Stimulated activated CD8-positive, alpha-beta memory T cell treated with anti-CD3 and anti-CD28 coated beads, Interleukin-7, amount 100 ng/mL, for 1 hour (primary cell): ENCODE measurements around the gene WHRN.

ENCODE experiments used
- DNase-seq, 2 donors: peaks; one replicate each; pipeline ENCODE4 v3.0.0-alpha.2; 2020; ENCODE audit warnings: low read depth in 2 of 2

The WHRN gene

DNA sequence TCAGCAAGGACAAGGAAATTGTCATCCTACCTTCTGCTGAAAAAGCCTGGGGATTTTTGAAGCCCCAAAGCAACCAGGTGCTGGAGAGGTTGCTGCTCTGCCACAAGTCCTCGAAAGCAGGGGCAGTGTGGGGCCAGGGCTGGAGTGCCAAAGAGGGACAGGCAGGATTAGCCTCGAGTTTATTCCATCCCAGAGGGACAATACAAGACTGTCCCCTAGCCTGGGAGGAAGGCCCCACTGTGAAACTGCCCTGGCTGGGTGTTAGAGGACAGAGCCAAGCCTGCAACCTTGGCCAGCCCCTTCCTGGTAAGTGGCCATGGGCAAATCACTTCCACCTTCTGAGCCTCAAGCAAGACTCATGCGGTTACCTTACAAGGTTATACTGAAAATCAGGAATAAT, 55.1 kb downstream of the WHRN start:
- no peak for DNase-seq

DNA sequence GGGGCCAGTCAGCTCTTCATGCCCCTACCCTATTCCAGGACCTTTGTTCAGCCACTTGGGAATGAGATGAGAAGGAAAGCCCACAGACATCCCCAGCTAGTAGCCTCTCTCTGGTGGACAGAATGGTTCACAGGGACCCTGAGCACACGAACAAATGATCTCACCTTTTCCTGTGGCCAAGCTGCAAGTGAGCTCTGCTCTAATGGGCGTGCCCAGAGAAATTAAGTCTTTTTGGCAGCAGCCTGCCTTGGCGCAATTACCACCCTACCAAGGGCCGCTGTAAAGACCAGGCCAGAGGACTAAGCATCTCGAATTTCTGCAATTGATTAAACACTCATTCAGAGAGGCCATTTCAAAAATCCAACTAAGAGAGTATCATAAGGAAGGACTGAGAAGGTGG, 56.0 kb downstream of the WHRN start:
- DNase-seq: no peak

DNA sequence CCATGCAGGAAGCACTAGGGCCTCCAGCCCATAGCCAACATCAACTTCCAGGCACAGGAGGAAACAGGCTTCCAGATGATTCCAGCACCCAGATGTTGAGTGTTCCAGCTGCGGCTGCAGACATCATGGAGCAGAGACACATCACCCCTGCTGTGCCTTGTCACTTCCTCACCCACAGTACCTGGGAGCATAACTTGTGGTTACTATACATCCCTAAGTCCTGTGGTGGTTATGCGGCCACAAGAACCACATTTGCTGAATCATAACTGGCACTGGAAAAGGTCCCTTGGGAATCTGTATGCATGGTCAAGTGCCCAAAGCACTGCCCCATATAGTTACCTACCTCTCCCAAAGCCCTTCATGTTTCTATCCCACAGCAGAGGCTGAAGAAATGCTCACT, 56.6 kb downstream of the WHRN start:
- DNase-seq: no peak

DNA sequence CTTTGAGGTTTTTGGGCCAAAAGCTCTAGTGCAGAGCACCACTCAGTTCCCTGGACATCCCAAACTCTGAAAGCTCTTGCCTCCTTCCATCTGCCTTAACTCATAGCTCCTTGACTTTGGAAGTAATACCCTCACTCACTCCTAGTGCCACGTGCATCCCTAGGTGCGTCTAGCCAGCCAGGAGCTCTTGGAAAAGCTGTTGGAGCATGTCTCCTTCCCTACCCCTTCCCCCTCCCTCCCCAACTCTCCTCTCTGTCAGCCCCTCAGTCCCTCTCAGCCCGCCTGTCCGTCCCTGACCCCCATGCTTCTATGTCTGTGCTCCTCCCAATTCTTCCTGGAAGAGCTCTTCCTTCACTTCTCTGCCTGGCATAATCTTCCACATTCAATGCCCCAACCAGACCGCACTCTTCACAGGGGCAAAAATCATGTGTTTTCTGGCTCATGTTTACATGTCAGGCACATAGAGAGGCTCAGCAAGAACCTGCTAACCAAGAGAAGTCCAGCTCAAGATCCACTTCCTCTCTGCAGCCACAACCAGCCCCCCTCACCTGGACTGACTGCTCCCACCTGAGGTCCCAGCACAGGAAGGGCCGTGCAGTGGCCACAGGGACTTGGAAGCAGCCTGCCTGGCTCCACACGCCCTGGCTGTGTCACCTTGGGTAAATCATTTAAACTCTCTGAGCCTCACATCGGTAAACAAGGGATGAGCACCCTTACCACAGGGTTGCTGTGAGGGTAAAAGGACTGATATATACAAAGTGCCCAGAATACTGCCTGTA, 58.4 kb downstream of the WHRN start:
- DNase-seq: no peak

DNA sequence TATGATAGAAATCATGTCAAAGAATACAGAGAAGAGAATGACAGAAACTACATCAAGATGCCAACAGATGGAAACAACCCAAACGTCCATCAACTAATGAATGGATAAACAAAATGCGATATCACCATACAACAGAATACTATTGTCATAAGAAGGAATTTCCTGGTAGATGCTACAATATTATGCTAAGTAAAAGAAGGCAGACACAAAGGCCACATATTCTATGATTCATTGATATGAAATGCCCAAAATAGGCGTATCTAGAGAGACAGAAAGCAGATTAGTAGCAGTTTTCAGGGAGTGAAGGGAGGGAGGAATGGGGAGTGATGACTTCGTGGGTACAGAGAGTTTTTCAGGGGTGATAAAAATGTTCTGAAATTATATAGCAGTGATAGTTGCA, 59.2 kb downstream of the WHRN start:
- DNase-seq: no peak

DNA sequence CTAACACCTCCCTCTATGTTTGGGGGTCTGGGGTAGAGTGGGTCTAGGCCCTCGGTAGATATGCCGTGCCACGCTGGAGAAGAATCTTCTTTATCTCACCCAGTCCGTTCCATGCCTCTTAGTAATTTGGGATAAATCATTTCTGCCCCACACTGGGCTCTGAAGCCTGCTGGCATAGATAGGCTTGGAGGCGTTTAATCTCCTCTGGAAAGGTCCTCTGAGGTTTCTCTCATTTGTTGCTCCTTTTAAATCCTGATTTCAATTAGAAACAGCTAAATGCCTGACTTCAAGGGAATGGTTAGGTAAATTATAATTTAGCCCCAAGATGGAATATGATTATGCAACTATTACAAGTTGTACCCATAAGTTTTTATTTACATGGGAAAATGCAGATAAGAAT, 59.7 kb downstream of the WHRN start:
- DNase-seq: no peak

DNA sequence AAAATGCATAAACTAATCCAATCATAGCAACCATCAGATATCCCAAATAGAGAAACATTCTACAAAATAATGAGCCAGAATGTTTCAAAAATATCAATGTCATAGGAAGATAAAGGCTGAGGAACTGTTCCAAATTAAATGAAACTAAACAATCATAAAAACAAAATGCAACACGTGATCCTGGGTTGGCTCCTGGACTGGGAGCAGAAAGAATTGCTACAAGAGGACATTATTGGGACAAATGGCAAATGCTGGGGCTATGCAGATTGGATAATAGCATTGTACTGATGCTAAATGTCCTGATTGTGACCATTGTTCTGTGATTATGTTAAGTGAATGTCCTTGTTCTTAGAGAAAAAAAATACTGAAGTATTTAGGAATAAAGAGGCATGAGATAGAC, 63.3 kb downstream of the WHRN start:
- DNase-seq: no peak

DNA sequence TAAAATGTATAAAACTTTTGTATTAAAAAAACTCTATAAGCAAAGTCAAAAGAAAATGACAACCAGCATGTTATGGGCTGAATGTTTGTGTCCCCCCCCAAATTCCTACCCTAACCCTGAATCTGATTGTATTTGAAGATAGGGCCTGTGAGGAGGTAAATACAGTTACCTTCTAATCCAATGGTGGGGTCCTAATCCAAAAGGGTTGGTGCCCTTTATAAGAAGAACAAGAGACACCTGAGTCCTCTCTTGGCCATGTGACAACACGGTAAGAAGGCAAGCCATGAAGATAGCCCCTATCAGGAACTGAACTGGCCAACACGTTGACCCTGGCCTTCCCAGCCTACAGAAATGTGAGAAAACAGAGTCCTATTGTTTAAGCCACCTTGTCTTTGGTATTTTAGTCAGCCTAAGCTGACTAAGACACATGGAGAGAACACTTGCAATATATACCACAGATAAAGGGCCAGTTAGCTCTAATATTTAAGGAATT, 67.8 kb downstream of the WHRN start:
- no peak for DNase-seq

DNA sequence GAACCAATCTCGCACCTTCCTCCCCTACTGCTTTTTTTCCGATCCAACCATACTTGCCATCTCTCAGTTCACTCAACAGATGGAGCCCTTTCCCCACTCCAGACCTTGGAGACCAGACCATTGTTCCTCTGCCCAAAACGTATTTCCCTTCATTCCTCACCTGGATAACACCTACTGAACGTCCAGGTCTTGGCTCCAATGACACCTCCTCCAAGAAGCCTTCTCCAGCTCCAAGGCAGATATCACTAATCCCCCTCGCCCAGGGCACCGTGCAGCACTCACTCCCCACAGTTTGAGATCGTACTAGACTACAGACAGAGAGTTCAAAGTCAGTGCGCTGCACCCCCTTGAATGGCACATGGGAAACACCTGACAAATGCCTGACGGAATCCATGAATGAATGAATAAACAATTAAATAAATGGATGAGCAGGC, 70.4 kb downstream of the WHRN start:
- no peak for DNase-seq

DNA sequence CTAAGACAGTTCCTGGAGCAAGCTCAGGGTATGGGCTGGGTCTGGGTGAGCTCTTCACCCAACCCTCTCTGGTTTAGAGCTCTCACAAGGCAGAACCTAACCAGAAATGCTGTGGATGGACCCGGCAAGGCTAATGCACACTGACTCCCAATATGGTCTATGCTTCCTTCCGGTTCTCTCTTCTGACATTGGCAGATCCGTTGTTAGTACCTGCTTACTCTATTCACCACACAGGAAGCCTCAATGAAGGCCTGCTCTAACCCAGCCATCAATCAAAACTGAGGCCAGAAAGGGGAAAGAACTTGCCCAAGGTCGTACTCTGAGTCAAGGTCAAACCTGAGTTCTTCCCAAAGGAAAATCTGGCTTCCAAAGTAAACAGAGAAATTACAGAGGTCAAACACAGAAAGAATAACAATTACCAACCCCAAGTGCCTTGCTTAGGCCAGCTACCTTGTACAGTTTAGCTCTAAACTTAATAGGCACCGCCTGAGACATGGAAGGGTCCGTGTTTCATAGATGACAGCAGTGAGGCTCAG, 71.5 kb downstream of the WHRN start:
- DNase-seq: no peak

DNA sequence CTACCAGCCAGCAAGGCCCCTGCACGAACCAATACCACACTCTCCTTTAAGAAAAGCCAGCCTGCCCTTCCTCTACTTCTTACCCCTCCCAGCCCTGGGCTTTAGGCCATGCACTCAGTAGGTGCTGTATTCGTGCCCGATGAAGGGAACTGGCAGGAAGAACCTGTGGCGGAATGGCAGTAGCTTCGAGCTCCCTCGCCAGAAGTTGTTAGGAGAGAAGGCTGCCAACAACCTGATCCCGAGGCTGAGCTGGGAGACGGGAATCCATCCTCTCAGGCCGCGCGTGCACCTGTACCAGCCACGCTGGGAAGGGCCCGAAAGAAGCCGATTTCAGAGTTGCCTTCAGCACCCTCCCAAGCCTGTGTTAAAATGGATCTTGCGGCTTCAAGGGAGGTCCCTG, 72.2 kb downstream of the WHRN start:
- no peak for DNase-seq

DNA sequence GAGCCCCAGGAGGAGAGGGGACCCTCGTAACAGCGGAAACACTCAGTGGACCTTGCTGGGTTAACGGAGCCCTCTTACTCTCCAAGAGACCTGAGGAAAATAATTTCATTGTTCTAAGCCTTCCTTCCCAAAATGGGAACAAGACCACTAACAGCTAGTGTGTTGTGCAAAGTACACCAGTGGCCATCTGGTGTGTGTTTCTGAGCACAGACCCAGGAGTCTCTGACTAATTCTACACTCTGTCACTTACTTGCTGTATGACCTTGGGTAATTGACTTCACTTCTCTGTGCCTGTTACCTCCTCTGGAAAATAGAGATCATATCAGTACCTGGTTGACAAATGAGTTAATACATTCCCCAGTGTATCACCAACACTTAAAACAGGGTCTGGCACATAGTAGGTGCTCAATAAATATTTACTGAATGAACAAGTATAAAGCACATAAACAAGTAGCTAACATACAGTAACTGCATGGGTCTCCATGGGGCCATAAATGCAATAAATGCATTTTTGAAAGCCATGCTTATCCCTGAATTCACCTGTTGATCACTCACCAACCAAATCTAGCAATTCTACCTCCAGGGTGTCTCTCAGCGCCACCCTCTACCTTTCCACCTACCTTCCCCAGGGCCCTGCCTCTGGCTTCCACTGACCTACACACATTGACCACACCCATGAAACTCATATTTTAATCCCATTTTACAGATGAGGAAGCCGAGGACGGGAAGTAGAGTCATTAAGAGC, 72.8 kb downstream of the WHRN start:
- no peak for DNase-seq

DNA sequence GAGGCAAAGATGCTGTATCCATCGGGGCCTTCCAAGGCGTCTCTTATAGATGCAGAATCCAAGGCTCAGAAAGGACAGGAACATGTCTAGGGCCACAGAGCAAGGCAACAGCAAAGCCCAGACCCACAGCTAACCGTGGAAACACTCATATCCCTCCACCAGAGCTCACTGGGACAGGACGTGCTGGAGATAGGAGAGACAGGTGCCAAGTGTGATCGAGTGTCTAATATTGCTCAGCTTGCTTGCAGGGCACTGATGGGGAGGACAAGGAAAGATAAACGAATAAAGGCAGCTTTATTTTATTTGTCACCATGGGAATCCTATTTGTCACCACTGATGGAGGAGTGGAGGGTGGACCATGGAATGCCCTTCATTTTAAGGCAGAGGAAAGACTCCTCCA, 73.5 kb downstream of the WHRN start:
- no peak for DNase-seq

DNA sequence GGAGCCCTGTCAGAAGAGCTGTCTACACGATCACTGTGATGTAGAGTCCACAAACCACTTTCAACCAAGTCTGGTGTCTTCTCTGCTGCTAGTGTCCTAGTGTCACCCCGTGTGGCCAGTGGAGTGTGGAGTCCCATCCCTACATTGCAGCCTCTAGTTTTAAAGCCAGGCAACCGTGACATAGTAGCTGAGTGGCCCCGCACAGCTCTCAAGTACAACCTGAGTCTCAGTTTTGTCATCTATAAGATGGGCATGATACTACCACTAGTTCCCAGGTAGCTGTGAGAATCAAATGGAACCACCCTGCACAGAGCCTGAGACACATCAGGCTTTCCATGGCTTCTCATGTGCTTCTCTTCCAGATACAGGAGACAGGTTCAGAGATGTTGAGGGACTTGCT, 74.3 kb downstream of the WHRN start:
- DNase-seq: no peak

DNA sequence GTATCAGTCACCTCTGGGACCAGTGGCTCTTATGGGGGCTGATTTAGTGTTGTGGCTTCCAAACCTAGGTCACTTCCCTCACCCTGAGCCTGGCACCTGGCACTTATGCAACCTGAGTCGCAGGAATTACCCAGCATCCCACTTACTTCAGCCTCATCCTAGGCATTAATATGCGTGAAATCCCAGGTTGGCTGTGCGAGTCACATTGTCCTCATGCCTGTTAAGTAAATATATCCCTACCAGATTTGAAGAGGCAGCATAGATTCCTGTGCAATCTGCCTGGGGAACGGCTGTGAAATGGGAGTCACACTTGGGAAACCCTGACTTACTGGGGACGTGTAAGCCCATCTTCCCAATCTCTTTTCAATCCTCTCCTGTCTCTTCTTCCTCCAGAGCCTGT, 74.8 kb downstream of the WHRN start:
- DNase-seq: no peak

DNA sequence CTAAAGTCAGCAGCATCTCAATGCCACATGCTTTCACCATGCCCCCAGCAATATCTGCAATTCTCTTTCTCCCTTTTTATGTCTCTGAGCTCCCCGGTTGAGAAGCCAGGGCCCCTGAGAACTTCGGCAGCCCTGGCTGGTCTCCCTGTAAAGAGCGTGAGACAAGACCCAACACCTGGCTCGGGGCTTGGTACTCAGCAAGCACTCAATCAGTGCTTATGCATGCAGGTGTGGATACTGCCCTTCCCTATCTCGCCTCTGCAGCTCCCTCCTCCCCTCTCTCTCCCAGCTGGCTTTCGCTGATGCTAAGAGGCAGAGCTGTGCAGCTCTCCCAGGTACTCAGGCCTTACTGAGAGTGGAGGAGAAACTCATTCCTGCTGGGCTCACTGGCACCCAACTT, 75.8 kb downstream of the WHRN start:
- DNase-seq: no peak

DNA sequence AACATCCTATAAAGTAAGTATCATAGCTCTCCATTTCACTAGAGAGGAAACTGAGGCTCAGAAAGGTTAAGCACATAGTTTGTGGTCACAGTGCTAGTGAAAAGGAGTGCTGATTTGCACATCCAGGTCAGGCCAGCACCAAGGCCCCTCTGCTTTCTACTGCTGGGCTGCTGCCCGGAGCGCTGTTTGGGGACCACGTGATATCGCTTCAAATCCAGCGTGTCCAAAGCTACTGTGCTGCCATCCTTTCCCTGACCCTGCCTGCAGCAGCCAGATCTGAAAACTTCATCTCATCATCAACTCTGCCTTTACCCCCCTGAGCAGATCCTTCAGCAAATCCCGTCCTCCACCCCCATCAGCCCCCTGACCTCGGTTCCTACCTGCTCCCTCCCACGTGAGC, 76.8 kb downstream of the WHRN start:
- no peak for DNase-seq

DNA sequence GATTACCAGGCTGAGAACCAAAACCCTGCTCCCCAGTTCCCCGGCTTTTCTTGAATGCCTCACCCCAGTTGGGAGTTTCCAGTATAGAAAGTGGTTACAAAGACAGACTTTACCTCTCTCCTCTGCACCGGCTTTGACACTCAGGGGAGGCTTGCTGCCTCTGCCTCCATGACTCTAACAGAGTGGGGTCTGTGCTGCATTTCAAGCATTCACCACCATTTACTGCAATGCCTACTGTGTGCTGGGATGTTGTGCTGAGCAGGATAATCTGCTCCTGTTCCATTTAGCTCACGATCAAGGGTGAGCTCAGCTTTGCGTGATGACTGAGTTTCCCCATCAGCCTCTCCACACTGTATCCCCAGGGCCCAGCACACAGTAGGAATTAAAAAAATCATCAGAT, 77.6 kb downstream of the WHRN start:
- DNase-seq: no peak

DNA sequence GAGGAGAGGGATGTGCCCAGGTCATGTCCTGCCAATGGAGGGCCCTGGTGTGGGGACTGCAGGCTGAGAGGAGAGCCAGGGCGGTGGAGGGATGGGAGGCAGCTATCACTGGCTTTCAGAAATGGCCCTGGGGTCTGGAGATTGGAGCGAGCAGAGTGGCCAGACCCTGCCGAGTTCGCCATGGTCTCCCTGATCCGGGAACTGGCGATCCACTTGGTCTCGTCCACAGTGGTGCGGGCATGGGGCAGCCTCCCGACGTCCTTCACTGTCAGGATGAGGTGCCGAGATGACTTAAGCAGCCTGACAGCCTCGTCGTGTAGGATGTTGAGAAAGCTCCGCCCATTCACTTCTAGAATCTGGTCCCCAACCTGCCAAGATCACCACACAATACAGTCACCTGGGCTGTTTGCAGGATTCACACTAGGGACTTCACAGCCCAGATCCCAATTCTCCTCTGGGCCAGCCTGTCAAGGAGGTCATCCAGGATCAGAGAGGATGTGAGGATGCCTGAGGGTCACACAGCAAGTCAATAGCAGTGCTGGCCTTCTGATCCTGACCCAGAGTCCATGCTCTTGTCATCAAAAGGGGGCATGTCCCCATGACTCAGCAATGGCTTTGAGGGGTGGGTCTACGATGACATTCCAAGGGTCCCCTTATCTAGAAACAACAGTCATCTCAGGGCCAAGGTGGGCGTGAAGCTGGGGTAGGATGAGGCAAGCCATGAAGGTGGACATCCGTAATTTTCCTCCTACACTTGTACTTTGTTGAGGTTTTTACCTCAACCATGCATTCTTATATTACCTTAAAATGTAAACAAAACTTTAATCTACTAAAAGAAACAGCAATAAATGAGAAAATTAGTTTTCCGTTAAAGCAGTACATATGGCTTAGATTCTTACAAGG, 79.0 kb downstream of the WHRN start:
- DNase-seq: no peak

DNA sequence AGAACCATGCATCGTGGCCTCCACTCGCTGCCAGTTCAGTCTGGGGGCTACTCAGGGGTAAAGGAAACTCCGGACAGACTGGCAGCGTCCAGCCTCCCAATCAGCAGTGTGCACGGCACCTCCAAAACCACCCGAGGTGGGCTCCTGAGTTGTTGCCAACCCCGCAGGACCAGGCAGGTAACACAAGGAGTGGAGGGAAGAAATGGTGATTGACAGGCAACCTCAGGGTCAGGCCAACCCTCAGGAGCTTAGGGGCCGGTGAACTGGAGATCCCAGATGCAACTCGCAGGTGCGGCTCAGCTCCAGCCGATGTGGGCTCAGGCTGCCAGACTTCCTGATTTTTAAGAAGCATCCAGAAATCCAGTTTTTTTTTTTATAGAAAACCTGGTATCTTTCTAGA, 80.1 kb downstream of the WHRN start:
- no peak for DNase-seq

DNA sequence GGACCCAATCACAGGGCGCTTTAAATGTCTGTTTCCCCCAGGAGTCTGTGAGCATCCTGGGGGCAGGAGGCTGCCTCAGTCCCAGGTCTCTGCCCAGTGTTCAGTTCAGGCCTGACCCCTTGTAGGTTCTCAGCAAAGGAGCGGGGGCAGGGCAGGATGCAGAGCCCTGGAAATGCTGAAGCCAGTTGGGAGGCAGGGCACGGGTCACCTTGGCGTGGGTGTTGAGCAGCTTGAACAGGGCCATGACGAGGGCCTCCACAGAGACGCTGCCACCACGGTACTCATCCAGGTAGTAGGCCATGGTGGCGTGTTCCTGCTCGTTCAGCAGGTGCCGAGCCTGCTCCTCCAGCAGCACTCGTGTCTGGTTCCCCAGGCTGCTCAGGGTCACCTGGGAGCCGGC, 81.1 kb downstream of the WHRN start:
- DNase-seq: no peak

DNA sequence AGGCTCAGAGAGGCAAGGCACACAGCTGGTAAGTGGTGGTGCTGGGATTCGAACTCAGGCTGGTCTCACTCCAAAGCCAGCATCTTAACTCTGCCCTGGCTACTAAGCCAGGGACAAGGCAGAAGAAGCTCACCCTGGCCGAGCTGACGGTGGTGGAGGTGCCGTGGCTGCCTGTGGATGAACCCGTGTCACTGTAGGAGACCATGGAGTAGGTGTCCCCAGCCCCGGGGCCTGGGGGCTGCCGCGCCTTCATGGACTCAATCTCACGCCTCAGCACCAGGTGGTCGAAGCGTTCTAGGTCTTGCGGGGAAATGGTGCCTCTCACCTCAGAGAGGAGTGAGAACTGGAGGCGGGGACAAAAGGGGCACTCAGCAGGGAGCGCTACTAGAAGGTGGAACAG, 82.1 kb downstream of the WHRN start:
- DNase-seq: no peak
